GM12878 (cell line): ENCODE measurements around the gene XCR1. TPM values are rescaled to one million over a fixed set of nuclear protein-coding genes. Genes with fewer than 3 reads are reported as not detected.

Experiments used
- ATAC-seq: fragments of 200-7000 bp; cut with Tn5 transposase; 3 replicates; pipeline ENCODE4 v1.9.1; 2020; ENCODE audit warnings: mild to moderate bottlenecking, moderate library complexity
- BruUV-seq: library from RNA; stranded (reverse); fragments of 400-500 nt; replicated peaks from 2 replicates; lab custom pipeline; 2021; lab: Mats Ljungman, UMichigan
- CTCF ChIA-PET: fragments of 300-600 bp; sonication (Branson Sonifier 250); formaldehyde crosslinking; extraction: SDS; loops from one replicate; lab custom pipeline; 2021; ENCODE audit warnings: inconsistent platforms; lab: Yijun Ruan, JAX
- POLR2A ChIA-PET: fragments of 350-600 bp; formaldehyde crosslinking; extraction: SDS; loops from one replicate; lab custom pipeline; 2021; ENCODE audit warnings: inconsistent platforms; lab: Charles Lee
- RAD21 ChIA-PET: fragments of 300-600 bp; sonication (Branson Sonifier 250); formaldehyde crosslinking; loops from one replicate; lab custom pipeline; 2023; ENCODE audit warnings: antibody characterized with exemption; ENCODE audit not compliant: unreplicated experiment; lab: Charles Lee
- SMC1A ChIA-PET: fragments of 300-600 bp; sonication (Branson Sonifier 250); formaldehyde crosslinking; loops from one replicate; lab custom pipeline; 2023; ENCODE audit not compliant: unreplicated experiment, uncharacterized antibody; lab: Charles Lee
- DNase-seq: peaks from one replicate; pipeline ENCODE4 v3.0.0-alpha.2; 2011; ENCODE audit warnings: low read depth, low spot score
- FAIRE-seq: peaks from 3 replicates; lab custom pipeline; 2011; peaks lifted over from hg19 to GRCh38; lab: Jason Lieb, UNC
- H2AFZ ChIP-seq: 2 replicates; pipeline ENCODE4 v1.6.0; 2011; ENCODE audit warnings: low read depth, low read length, control low read depth; ENCODE audit not compliant: control insufficient read depth
- H3K27ac ChIP-seq: 2 replicates; pipeline ENCODE4 v1.5.1; 2011; ENCODE audit warnings: control low read depth; ENCODE audit not compliant: control insufficient read depth, insufficient read depth
- H3K27me3 ChIP-seq, 2 experiments: replicated peaks in 1 of 2; 2 replicates each; pipeline versions ENCODE4 v1.6.0 to v1.6.1; 2011; ENCODE audit warnings: low read length in 1 of 2; ENCODE audit not compliant: control insufficient read depth in 2 of 2, insufficient read depth in 2 of 2
- H3K36me3 ChIP-seq, 2 experiments: 2 replicates each; pipeline ENCODE4 v1.5.1; 2011; ENCODE audit warnings: low read length in 1 of 2; ENCODE audit not compliant: control insufficient read depth in 2 of 2, insufficient read depth in 2 of 2
- H3K4me1 ChIP-seq: 2 replicates; pipeline ENCODE4 v1.6.1; 2011; ENCODE audit warnings: mild to moderate bottlenecking, low read length, moderate library complexity, mixed read lengths; ENCODE audit not compliant: control insufficient read depth, insufficient read depth
- H3K4me2 ChIP-seq: 2 replicates; pipeline ENCODE4 v1.6.0; 2011; ENCODE audit warnings: control low read depth; ENCODE audit not compliant: control insufficient read depth, insufficient read depth
- H3K4me3 ChIP-seq: fragments of 200-600 bp; sonication (generic); 2 replicates; pipeline ENCODE4 v1.5.1; 2016
- H3K79me2 ChIP-seq: 2 replicates; pipeline ENCODE4 v1.6.0; 2011; ENCODE audit warnings: low read length; ENCODE audit not compliant: control insufficient read depth, insufficient read depth
- H3K9ac ChIP-seq: 2 replicates; pipeline ENCODE4 v1.8.0; 2011; ENCODE audit warnings: low read length, control low read depth, mixed read lengths; ENCODE audit not compliant: control insufficient read depth, insufficient read depth
- H3K9me3 ChIP-seq: replicated peaks from 3 replicates; pipeline ENCODE4 v1.5.1; 2011; ENCODE audit warnings: mild to moderate bottlenecking, low read length; ENCODE audit not compliant: control insufficient read depth, insufficient read depth
- H4K20me1 ChIP-seq: 2 replicates; pipeline ENCODE4 v1.6.0; 2011; ENCODE audit not compliant: control insufficient read depth, insufficient read depth
- CREB1 ChIP-seq: IDR thresholded peaks from 2 replicates; pipeline ENCODE4 v1.6.1; 2012; ENCODE audit warnings: low read depth, mild to moderate bottlenecking, inconsistent platforms
- EED ChIP-seq: sonication (generic); IDR thresholded peaks from 2 replicates; pipeline ENCODE4 v1.6.1; 2016; ENCODE audit warnings: antibody characterized with exemption, low read depth
- NFYA ChIP-seq: IDR thresholded peaks from 2 replicates; pipeline ENCODE4 v1.6.1; 2011; ENCODE audit warnings: low read depth, mild to moderate bottlenecking, low read length, improper control_type of control experiment, borderline replicate concordance
- SIN3A ChIP-seq: IDR thresholded peaks from 2 replicates; pipeline ENCODE4 v1.6.1; 2012; ENCODE audit warnings: low read depth, low read length, improper control_type of control experiment
- SRF ChIP-seq, 2 experiments: IDR thresholded peaks; 2 replicates each; pipeline ENCODE4 v1.6.1; 2011; ENCODE audit warnings: low read depth in 2 of 2, low read length in 2 of 2, mild to moderate bottlenecking in 1 of 2, moderate library complexity in 1 of 2
- TCF3 ChIP-seq: IDR thresholded peaks from 2 replicates; pipeline ENCODE4 v1.6.1; 2012; ENCODE audit warnings: low read depth, mild to moderate bottlenecking, low read length, borderline replicate concordance; ENCODE audit not compliant: insufficient read depth
- ZNF24 ChIP-seq: fragments of 450-650 bp; IDR thresholded peaks from 2 replicates; pipeline ENCODE4 v1.6.1; 2017; ENCODE audit warnings: antibody characterized with exemption, mild to moderate bottlenecking
- WGBS: methylation state at CpG from one replicate; pipeline ENCODE4 v1.1.6; 2016; ENCODE audit warnings: low lambda C conversion rate; ENCODE audit not compliant: insufficient replicate concordance, insufficient coverage; ENCODE audit errors: missing lambda C conversion rate; 5-methylcytosine and 5-hydroxymethylcytosine counted together
- in situ Hi-C: fragments of 300-500 bp; cut with MboI; formaldehyde crosslinking; loops from 9 replicates; pipeline ENCODE4 v1.14.3; 2018; ENCODE audit warnings: mixed read lengths
- intact Hi-C: fragments of 100-400 bp; cut with micrococcal nuclease; formaldehyde crosslinking; loops from one replicate; pipeline ENCODE4 v1.14.2; 2022; ENCODE audit not compliant: unreplicated experiment
- polyA plus RNA-seq, 11 experiments: library from polyadenylated mRNA; depleted of rRNA in 4 of 11; unstranded in 6 of 11; stranded (reverse) in 5 of 11; fragments of >200 nt; fragmentation: Nextera tagmentation in 4 of 11; fragmentation: Illumina TruSeq in 1 of 11; extraction: Ambion mirVana in 4 of 11; extraction: Trizol in 1 of 11; gene quantifications; 1 replicate in 1 of 11; 2 replicates in 10 of 11; pipeline versions ENCODE4 v1.2.1 to v1.2.3, GENCODE V29; 2011 to 2016; ENCODE audit warnings: inconsistent platforms in 2 of 11, missing spikeins in 2 of 11, low read depth in 1 of 11
- total RNA-seq, 4 experiments: library from RNA; depleted of rRNA in 3 of 4; stranded (reverse); fragments of >200 nt in 3 of 4; fragmentation: Illumina TruSeq in 1 of 4; extraction: Trizol in 1 of 4; gene quantifications; 2 replicates each; pipeline versions ENCODE4 v1.2.1 to v1.2.3, GENCODE V29; 2013 to 2021
- TF ChIP-seq, protein P1 (sequence below): fragments of 450-650 bp; formaldehyde crosslinking; IDR thresholded peaks from 2 replicates; pipeline ENCODE4 v1.4.0; 2020; ENCODE audit warnings: mild to moderate bottlenecking, moderate library complexity

Gene XCR1
- total and polyA plus RNA-seq, 10 of the 15 experiments (the other 5 are each of a cell fraction or from before 2014, with no cell fraction given), result 0.02 to 0.29 (median 0.13) TPM; not detected in 2

GRCh38 chr3:46056686-46057085 lies 29.4 kb upstream of the XCR1 start:
- TF ChIP-seq TCF3 (no peak), ZNF24 (no peak), CREB1 (no peak), EED (no peak), NFYA (no peak), SRF (IDR thresholded peaks at IDR 0.05; ENCODE audit: low read depth in 2 of 2, low read length in 2 of 2) (no peak), SIN3A (no peak)
- TF ChIP-seq, protein P1, sequence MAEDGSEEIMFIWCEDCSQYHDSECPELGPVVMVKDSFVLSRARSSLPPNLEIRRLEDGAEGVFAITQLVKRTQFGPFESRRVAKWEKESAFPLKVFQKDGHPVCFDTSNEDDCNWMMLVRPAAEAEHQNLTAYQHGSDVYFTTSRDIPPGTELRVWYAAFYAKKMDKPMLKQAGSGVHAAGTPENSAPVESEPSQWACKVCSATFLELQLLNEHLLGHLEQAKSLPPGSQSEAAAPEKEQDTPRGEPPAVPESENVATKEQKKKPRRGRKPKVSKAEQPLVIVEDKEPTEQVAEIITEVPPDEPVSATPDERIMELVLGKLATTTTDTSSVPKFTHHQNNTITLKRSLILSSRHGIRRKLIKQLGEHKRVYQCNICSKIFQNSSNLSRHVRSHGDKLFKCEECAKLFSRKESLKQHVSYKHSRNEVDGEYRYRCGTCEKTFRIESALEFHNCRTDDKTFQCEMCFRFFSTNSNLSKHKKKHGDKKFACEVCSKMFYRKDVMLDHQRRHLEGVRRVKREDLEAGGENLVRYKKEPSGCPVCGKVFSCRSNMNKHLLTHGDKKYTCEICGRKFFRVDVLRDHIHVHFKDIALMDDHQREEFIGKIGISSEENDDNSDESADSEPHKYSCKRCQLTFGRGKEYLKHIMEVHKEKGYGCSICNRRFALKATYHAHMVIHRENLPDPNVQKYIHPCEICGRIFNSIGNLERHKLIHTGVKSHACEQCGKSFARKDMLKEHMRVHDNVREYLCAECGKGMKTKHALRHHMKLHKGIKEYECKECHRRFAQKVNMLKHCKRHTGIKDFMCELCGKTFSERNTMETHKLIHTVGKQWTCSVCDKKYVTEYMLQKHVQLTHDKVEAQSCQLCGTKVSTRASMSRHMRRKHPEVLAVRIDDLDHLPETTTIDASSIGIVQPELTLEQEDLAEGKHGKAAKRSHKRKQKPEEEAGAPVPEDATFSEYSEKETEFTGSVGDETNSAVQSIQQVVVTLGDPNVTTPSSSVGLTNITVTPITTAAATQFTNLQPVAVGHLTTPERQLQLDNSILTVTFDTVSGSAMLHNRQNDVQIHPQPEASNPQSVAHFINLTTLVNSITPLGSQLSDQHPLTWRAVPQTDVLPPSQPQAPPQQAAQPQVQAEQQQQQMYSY, result no peak
- no TSS peak for BruUV-seq
- ChIA-PET POLR2A (no interaction called here), SMC1A (interaction anchor here (1.1 to 1.4 kb wide), 3 partner anchors 9 to 28 kb away, joined by 3 to 5 read pairs (median 3); no protein-coding TSS in a partner anchor), CTCF (interaction anchor here (0.6 to 1.0 kb wide), 3 partner anchors 92 to 321 kb away, joined by 3 to 5 read pairs (median 3); no protein-coding TSS in a partner anchor), RAD21 (interaction anchor here (1.8 kb wide), 1 partner anchor 97 kb away, joined by 4 read pairs; no protein-coding TSS in a partner anchor)
- Histone ChIP-seq H3K9ac (no peak overlapping the region), H3K4me1 (peaks cover 25% of the 10 kb centered on the region), H3K9me3 (no peaks in the 10 kb centered on the region; the same call in 2 of the 3 replicates), H3K27me3 (no peaks in the 10 kb centered on the region), H2AFZ (no peak overlapping the region), H3K4me3 (no peak overlapping the region), H3K36me3 (no peaks in the 10 kb centered on the region), H4K20me1 (no peaks in the 10 kb centered on the region), H3K4me2 (no peak overlapping the region), H3K79me2 (no peaks in the 10 kb centered on the region), H3K27ac (no peak overlapping the region)
- DNase-seq, result no peak
- intact Hi-C loops, result no loop called here
- in situ Hi-C loops, result no loop called here
- ATAC-seq, result no peak
- FAIRE-seq, result no peak
- WGBS, result 51% methylated on average over 2 of the region's 2 CpGs
